Activated T-cell treated with anti-CD3 and anti-CD28 coated beads, Interleukin-2, amount 50 U/mL, for 24 hours (primary cell): Measurements from ENCODE around the gene CCND3.

Experiments used
- DNase-seq: peaks from one replicate; pipeline ENCODE4 v3.0.0-alpha.2; 2020
- H3K27ac Mint-ChIP-seq: 2 replicates; pipeline ENCODE4 v1.8.0; 2020; ENCODE audit warnings: mild to moderate bottlenecking, mixed read lengths
- H3K27me3 Mint-ChIP-seq: 2 replicates; pipeline ENCODE4 v1.8.0; 2020; ENCODE audit warnings: mixed read lengths
- H3K36me3 Mint-ChIP-seq: 2 replicates; pipeline ENCODE4 v1.8.0; 2020; ENCODE audit warnings: low read depth, mixed read lengths
- H3K4me1 Mint-ChIP-seq: 2 replicates; pipeline ENCODE4 v1.8.0; 2020; ENCODE audit warnings: low read depth, mixed read lengths
- H3K4me3 Mint-ChIP-seq: 2 replicates; pipeline ENCODE4 v1.8.0; 2020; ENCODE audit warnings: mild to moderate bottlenecking, moderate library complexity, mixed read lengths
- H3K9me3 Mint-ChIP-seq: 2 replicates; pipeline ENCODE4 v1.8.0; 2020; ENCODE audit warnings: mixed read lengths

The CCND3 gene

GRCh38 chr6:41939176-41939847 lies 2.3 kb downstream of the CCND3 start:
- DNase-seq, result peak; percentile 65
- H3K27ac Mint-ChIP-seq, result peak overlapping the region; percentile 96
- H3K36me3 Mint-ChIP-seq, result peaks cover 73% of the 10 kb centered on the region
- peaks cover 73% of the 10 kb centered on the region for H3K4me1 Mint-ChIP-seq
- H3K4me3 Mint-ChIP-seq, result peak overlapping the region; percentile 100
- H3K9me3 Mint-ChIP-seq, result no peaks in the 10 kb centered on the region
- no peaks in the 10 kb centered on the region for H3K27me3 Mint-ChIP-seq

- H3K36me3 Mint-ChIP-seq, result peaks cover 79% of the 10 kb centered on the region
- peaks cover 72% of the 10 kb centered on the region for H3K4me1 Mint-ChIP-seq
- peak; percentile 58 for DNase-seq
- H3K27ac Mint-ChIP-seq, result peak overlapping the region; percentile 96
- no peaks in the 10 kb centered on the region for H3K9me3 Mint-ChIP-seq
- H3K27me3 Mint-ChIP-seq, result no peaks in the 10 kb centered on the region
- H3K4me3 Mint-ChIP-seq, result peak overlapping the region; percentile 100
Measured at GRCh38 chr6:41938590-41939175, 2.9 kb downstream of the CCND3 start.

- H3K36me3 Mint-ChIP-seq, result peaks cover 86% of the 10 kb centered on the region
- H3K27me3 Mint-ChIP-seq, result no peaks in the 10 kb centered on the region
- DNase-seq, result no peak
- peak overlapping the region; percentile 100 for H3K4me3 Mint-ChIP-seq
- peak overlapping the region; percentile 96 for H3K27ac Mint-ChIP-seq
- no peaks in the 10 kb centered on the region for H3K9me3 Mint-ChIP-seq
- H3K4me1 Mint-ChIP-seq, result peaks cover 69% of the 10 kb centered on the region
Measured at GRCh38 chr6:41937861-41938574, 3.6 kb downstream of the CCND3 start.

GRCh38 chr6:41937472-41937860 lies 4.1 kb downstream of the CCND3 start:
- no peaks in the 10 kb centered on the region for H3K9me3 Mint-ChIP-seq
- no peak for DNase-seq
- H3K27ac Mint-ChIP-seq, result peak overlapping the region; percentile 96
- peaks cover 91% of the 10 kb centered on the region for H3K36me3 Mint-ChIP-seq
- peaks cover 68% of the 10 kb centered on the region for H3K4me1 Mint-ChIP-seq
- H3K27me3 Mint-ChIP-seq, result no peaks in the 10 kb centered on the region
- peak overlapping the region; percentile 100 for H3K4me3 Mint-ChIP-seq

GRCh38 chr6:41936073-41936837 lies 5.4 kb downstream of the CCND3 start:
- no peaks in the 10 kb centered on the region for H3K27me3 Mint-ChIP-seq
- peak; percentile 79 for DNase-seq
- peak overlapping the region; percentile 96 for H3K27ac Mint-ChIP-seq
- no peaks in the 10 kb centered on the region for H3K9me3 Mint-ChIP-seq
- peaks cover 61% of the 10 kb centered on the region for H3K4me1 Mint-ChIP-seq
- peak overlapping the region; percentile 100 for H3K4me3 Mint-ChIP-seq
- peaks cover 100% of the 10 kb centered on the region for H3K36me3 Mint-ChIP-seq

GRCh38 chr6:41935685-41936072 lies 5.9 kb downstream of the CCND3 start:
- peaks cover 100% of the 10 kb centered on the region for H3K36me3 Mint-ChIP-seq
- H3K4me1 Mint-ChIP-seq, result peaks cover 61% of the 10 kb centered on the region
- no peak for DNase-seq
- no peaks in the 10 kb centered on the region for H3K27me3 Mint-ChIP-seq
- peak overlapping the region; percentile 100 for H3K4me3 Mint-ChIP-seq
- no peaks in the 10 kb centered on the region for H3K9me3 Mint-ChIP-seq
- H3K27ac Mint-ChIP-seq, result peak overlapping the region; percentile 96

GRCh38 chr6:41935193-41935574 lies 6.4 kb downstream of the CCND3 start:
- H3K9me3 Mint-ChIP-seq, result no peaks in the 10 kb centered on the region
- peak overlapping the region; percentile 96 for H3K27ac Mint-ChIP-seq
- peaks cover 58% of the 10 kb centered on the region for H3K4me1 Mint-ChIP-seq
- H3K36me3 Mint-ChIP-seq, result peaks cover 100% of the 10 kb centered on the region
- peak overlapping the region; percentile 100 for H3K4me3 Mint-ChIP-seq
- no peaks in the 10 kb centered on the region for H3K27me3 Mint-ChIP-seq
- no peak for DNase-seq

GRCh38 chr6:41934278-41935192 lies 7.1 kb downstream of the CCND3 start:
- Mint-ChIP-seq H3K27ac (peak overlapping the region; percentile 96), H3K27me3 (no peaks in the 10 kb centered on the region), H3K36me3 (peaks cover 100% of the 10 kb centered on the region), H3K4me1 (peaks cover 56% of the 10 kb centered on the region), H3K9me3 (no peaks in the 10 kb centered on the region), H3K4me3 (peak overlapping the region; percentile 100)
- DNase-seq, result no peak

GRCh38 chr6:41932378-41932777 lies 9.2 kb downstream of the CCND3 start:
- peak overlapping the region; percentile 81 for H3K27ac Mint-ChIP-seq
- no peak overlapping the region for H3K4me3 Mint-ChIP-seq
- peaks cover 100% of the 10 kb centered on the region for H3K36me3 Mint-ChIP-seq
- DNase-seq, result no peak
- no peaks in the 10 kb centered on the region for H3K27me3 Mint-ChIP-seq
- H3K9me3 Mint-ChIP-seq, result no peaks in the 10 kb centered on the region
- peaks cover 49% of the 10 kb centered on the region for H3K4me1 Mint-ChIP-seq

- no peak overlapping the region for H3K4me3 Mint-ChIP-seq
- H3K36me3 Mint-ChIP-seq, result peaks cover 100% of the 10 kb centered on the region
- no peak for DNase-seq
- H3K4me1 Mint-ChIP-seq, result peaks cover 47% of the 10 kb centered on the region
- peak overlapping the region; percentile 81 for H3K27ac Mint-ChIP-seq
- no peaks in the 10 kb centered on the region for H3K9me3 Mint-ChIP-seq
- no peaks in the 10 kb centered on the region for H3K27me3 Mint-ChIP-seq
Measured at GRCh38 chr6:41931792-41932191, 9.8 kb downstream of the CCND3 start.

- Mint-ChIP-seq H3K27me3 (no peaks in the 10 kb centered on the region), H3K9me3 (no peaks in the 10 kb centered on the region), H3K36me3 (peaks cover 93% of the 10 kb centered on the region), H3K4me3 (no peak overlapping the region), H3K4me1 (peaks cover 35% of the 10 kb centered on the region), H3K27ac (peak overlapping the region; percentile 89)
- DNase-seq, result no peak
Measured at GRCh38 chr6:41929924-41930323, 11.7 kb downstream of the CCND3 start.

- H3K9me3 Mint-ChIP-seq, result no peaks in the 10 kb centered on the region
- peak overlapping the region; percentile 89 for H3K27ac Mint-ChIP-seq
- H3K27me3 Mint-ChIP-seq, result no peaks in the 10 kb centered on the region
- H3K36me3 Mint-ChIP-seq, result peaks cover 90% of the 10 kb centered on the region
- DNase-seq, result no peak
- peaks cover 47% of the 10 kb centered on the region for H3K4me1 Mint-ChIP-seq
- H3K4me3 Mint-ChIP-seq, result no peak overlapping the region
Measured at GRCh38 chr6:41927253-41927652, 14.4 kb downstream of the CCND3 start.

- Mint-ChIP-seq H3K36me3 (peaks cover 71% of the 10 kb centered on the region), H3K4me3 (peak overlapping the region; percentile 94), H3K4me1 (peaks cover 55% of the 10 kb centered on the region), H3K27me3 (no peaks in the 10 kb centered on the region), H3K27ac (peak overlapping the region; percentile 100), H3K9me3 (no peaks in the 10 kb centered on the region)
- no peak for DNase-seq
Measured at GRCh38 chr6:41922154-41922553, 19.5 kb downstream of the CCND3 start.

GRCh38 chr6:41921712-41921998 lies 20.0 kb downstream of the CCND3 start:
- no peak for DNase-seq
- Mint-ChIP-seq H3K27ac (peak overlapping the region; percentile 100), H3K4me3 (peak overlapping the region; percentile 94), H3K36me3 (peaks cover 69% of the 10 kb centered on the region), H3K9me3 (no peaks in the 10 kb centered on the region), H3K27me3 (no peaks in the 10 kb centered on the region), H3K4me1 (peaks cover 55% of the 10 kb centered on the region)
